NCI-H1417 (cell line): ENCODE data around the gene CYP27B1.
A peak's percentile ranks its signal among the peaks of the same experiment; 100 is the strongest.
"Not testable (repeated sequence)": the region's sequence is repeated elsewhere in the genome, so short reads cannot be mapped to it uniquely, and the experiment has no call there.

Source experiments
- DNase-seq, 3 experiments: peaks; one replicate each; lab custom pipeline; 2025; lab: John Stamatoyannopoulos, UW

Gene CYP27B1

GRCh38 chr12:57783466-57783801 lies 16.6 kb upstream of the CYP27B1 start:
- no peak for DNase-seq

GRCh38 chr12:57782608-57783465 lies 16.0 kb upstream of the CYP27B1 start, which contains the start of gene TSFM:
TSS of gene TSFM (plus strand) at chr12:57782787. CDS start at chr12:57782802, 15 bp downstream.
- DNase-seq = peak; percentile 96 to 98 (median 98)

- DNase-seq = no peak
Observed at GRCh38 chr12:57782243-57782607, 15.3 kb upstream of the CYP27B1 start.

- DNase-seq = no peak
Observed at GRCh38 chr12:57781801-57782200, 14.9 kb upstream of the CYP27B1 start.

GRCh38 chr12:57781244-57781643 lies 14.4 kb upstream of the CYP27B1 start:
- no peak for DNase-seq

- no peak for DNase-seq
Observed at GRCh38 chr12:57780284-57780897, 13.5 kb upstream of the CYP27B1 start.

GRCh38 chr12:57779736-57780135 lies 12.9 kb upstream of the CYP27B1 start:
- no peak for DNase-seq

- DNase-seq = no peak
Observed at GRCh38 chr12:57777911-57778310, 11.0 kb upstream of the CYP27B1 start.

GRCh38 chr12:57777367-57777766 lies 10.5 kb upstream of the CYP27B1 start:
- DNase-seq = no peak

GRCh38 chr12:57776247-57776587 lies 9.3 kb upstream of the CYP27B1 start:
- DNase-seq = no peak

GRCh38 chr12:57775563-57776246 lies 8.8 kb upstream of the CYP27B1 start:
- DNase-seq = no peak

GRCh38 chr12:57775044-57775443 lies 8.2 kb upstream of the CYP27B1 start:
- DNase-seq = no peak

GRCh38 chr12:57774634-57775033 lies 7.8 kb upstream of the CYP27B1 start:
- not testable (repeated sequence) for DNase-seq

GRCh38 chr12:57772429-57773322 lies 5.8 kb upstream of the CYP27B1 start, which contains the start of gene EEF1AKMT3:
TSS of gene EEF1AKMT3 (plus strand) at chr12:57772614. CDS start at chr12:57772725, 111 bp downstream.
- peak; percentile 57 to 63 (median 59) for DNase-seq

- peak; percentile 97 to 99 (median 98) for DNase-seq
Observed at GRCh38 chr12:57771873-57772428, 5.1 kb upstream of the CYP27B1 start, which contains the start of gene METTL1. TSS of gene METTL1 (minus strand) at chr12:57772105. CDS start at chr12:57772083, 22 bp downstream.

- peak in 1 of 3 experiments; percentile 91 for DNase-seq
Observed at GRCh38 chr12:57771236-57771872, 4.5 kb upstream of the CYP27B1 start.

- DNase-seq = no peak
Observed at GRCh38 chr12:57770734-57771133, 3.9 kb upstream of the CYP27B1 start.

GRCh38 chr12:57769594-57769993 lies 2.7 kb upstream of the CYP27B1 start:
- no peak for DNase-seq

- no peak for DNase-seq
Observed at GRCh38 chr12:57767876-57768275, 998 bp upstream of the CYP27B1 start.

GRCh38 chr12:57767305-57767698 lies 424 bp upstream of the CYP27B1 start:
- DNase-seq = no peak
